Neural crest cell (in vitro differentiated cells): ENCODE results near the gene NFIA. TPM values are rescaled to one million over a fixed set of nuclear protein-coding genes. Genes with fewer than 3 reads are reported as not detected.

Experiments
- DNase-seq: peaks from one replicate; pipeline ENCODE4 v3.0.0; 2021; ENCODE audit warnings: low read depth, mixed read lengths, low spot score
- H3K27ac Mint-ChIP-seq: one replicate; pipeline ENCODE4 v1.8.0; 2021; ENCODE audit warnings: mild to moderate bottlenecking, mixed read lengths; ENCODE audit not compliant: unreplicated experiment
- H3K27me3 Mint-ChIP-seq: 2 replicates; pipeline ENCODE4 v1.8.0; 2021; ENCODE audit warnings: low read depth, mild to moderate bottlenecking, mixed read lengths
- H3K36me3 Mint-ChIP-seq: 2 replicates; pipeline ENCODE4 v1.8.0; 2021; ENCODE audit warnings: low read depth, mild to moderate bottlenecking, mixed read lengths
- H3K4me1 Mint-ChIP-seq: 2 replicates; pipeline ENCODE4 v1.8.0; 2021; ENCODE audit warnings: mixed read lengths
- H3K4me3 Mint-ChIP-seq: one replicate; pipeline ENCODE4 v1.8.0; 2021; ENCODE audit warnings: mild to moderate bottlenecking, mixed read lengths
- H3K9me3 Mint-ChIP-seq: 2 replicates; pipeline ENCODE4 v1.8.0; 2021; ENCODE audit warnings: mixed read lengths
- total RNA-seq: library from RNA; stranded (reverse); gene quantifications from 2 replicates; pipeline ENCODE4 v1.2.1, GENCODE V29; 2021
- TF ChIP-seq, protein P1 (sequence below): fragments of 200-600 bp; sonication (generic); conservative IDR thresholded peaks from 2 replicates; pipeline ENCODE4 v1.5.0; 2021; ENCODE audit warnings: antibody characterized with exemption, mild to moderate bottlenecking

NFIA gene
- total RNA-seq, 1 donor from 2014 or later, result 3.4 TPM

GRCh38 chr1:61170328-61171238 is 88.2 kb downstream of the NFIA start:
- no peaks in the 10 kb centered on the region for H3K36me3 Mint-ChIP-seq
- no peak for DNase-seq
- no peaks in the 10 kb centered on the region for H3K9me3 Mint-ChIP-seq
- TF ChIP-seq, protein P1, sequence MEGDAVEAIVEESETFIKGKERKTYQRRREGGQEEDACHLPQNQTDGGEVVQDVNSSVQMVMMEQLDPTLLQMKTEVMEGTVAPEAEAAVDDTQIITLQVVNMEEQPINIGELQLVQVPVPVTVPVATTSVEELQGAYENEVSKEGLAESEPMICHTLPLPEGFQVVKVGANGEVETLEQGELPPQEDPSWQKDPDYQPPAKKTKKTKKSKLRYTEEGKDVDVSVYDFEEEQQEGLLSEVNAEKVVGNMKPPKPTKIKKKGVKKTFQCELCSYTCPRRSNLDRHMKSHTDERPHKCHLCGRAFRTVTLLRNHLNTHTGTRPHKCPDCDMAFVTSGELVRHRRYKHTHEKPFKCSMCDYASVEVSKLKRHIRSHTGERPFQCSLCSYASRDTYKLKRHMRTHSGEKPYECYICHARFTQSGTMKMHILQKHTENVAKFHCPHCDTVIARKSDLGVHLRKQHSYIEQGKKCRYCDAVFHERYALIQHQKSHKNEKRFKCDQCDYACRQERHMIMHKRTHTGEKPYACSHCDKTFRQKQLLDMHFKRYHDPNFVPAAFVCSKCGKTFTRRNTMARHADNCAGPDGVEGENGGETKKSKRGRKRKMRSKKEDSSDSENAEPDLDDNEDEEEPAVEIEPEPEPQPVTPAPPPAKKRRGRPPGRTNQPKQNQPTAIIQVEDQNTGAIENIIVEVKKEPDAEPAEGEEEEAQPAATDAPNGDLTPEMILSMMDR, result no peak
- no peaks in the 10 kb centered on the region for H3K27me3 Mint-ChIP-seq
- peaks cover 13% of the 10 kb centered on the region for H3K4me1 Mint-ChIP-seq
- no peak overlapping the region for H3K4me3 Mint-ChIP-seq
- no peak overlapping the region for H3K27ac Mint-ChIP-seq

DNA sequence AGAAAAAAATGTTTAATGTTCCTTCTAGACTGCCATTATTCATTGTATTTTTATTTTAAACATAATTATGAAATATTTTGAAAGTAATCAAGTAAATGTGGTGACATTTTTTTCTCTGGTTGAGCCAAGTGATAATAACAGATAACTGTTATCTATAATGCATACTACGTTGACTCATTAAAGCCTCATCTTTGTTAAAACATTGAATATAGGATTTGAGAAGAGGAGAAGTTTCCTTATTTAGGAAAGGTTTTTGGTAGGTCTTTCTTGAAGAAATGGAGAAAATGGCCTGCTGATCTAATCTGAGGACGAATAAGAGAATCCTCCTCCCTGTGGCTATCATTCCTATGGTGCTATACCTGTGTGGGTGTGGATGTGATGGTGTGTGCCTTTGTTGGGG is 89.0 kb downstream of the NFIA start:
- no peak for DNase-seq
- Mint-ChIP-seq H3K27me3 (no peaks in the 10 kb centered on the region), H3K27ac (no peak overlapping the region), H3K4me1 (peaks cover 13% of the 10 kb centered on the region), H3K9me3 (no peaks in the 10 kb centered on the region), H3K36me3 (no peaks in the 10 kb centered on the region), H3K4me3 (no peak overlapping the region)
- TF ChIP-seq, protein P1, result no peak

GRCh38 chr1:61171974-61172373 is 89.6 kb downstream of the NFIA start:
- TF ChIP-seq, protein P1, result no peak
- H3K4me1 Mint-ChIP-seq, result peaks cover 13% of the 10 kb centered on the region
- no peak overlapping the region for H3K27ac Mint-ChIP-seq
- no peak overlapping the region for H3K4me3 Mint-ChIP-seq
- no peak for DNase-seq
- H3K9me3 Mint-ChIP-seq, result no peaks in the 10 kb centered on the region
- no peaks in the 10 kb centered on the region for H3K27me3 Mint-ChIP-seq
- no peaks in the 10 kb centered on the region for H3K36me3 Mint-ChIP-seq

DNA sequence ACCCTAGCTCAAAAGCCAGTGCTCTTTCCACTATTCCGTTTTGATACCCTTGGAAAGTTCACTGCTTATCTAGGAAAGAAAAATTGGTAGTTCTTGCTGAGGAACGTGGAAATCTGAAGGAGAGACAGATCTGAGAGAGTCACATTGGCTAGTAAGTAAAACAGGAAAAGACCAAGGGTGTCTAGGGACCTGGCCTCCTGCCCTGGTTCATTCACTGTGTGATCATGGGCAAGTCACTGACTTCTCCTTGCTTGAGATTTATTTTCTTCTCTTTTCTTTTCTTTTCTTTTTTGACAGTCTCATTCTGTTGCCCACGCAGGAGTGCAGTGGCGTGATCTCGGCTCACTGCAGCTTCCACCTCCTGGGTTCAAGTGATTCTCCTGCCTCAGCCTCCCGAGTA is 90.8 kb downstream of the NFIA start:
- TF ChIP-seq, protein P1, result no peak
- Mint-ChIP-seq H3K27ac (no peak overlapping the region), H3K27me3 (no peaks in the 10 kb centered on the region), H3K36me3 (no peaks in the 10 kb centered on the region), H3K9me3 (no peaks in the 10 kb centered on the region), H3K4me1 (peaks cover 13% of the 10 kb centered on the region), H3K4me3 (no peak overlapping the region)
- DNase-seq, result no peak

DNA sequence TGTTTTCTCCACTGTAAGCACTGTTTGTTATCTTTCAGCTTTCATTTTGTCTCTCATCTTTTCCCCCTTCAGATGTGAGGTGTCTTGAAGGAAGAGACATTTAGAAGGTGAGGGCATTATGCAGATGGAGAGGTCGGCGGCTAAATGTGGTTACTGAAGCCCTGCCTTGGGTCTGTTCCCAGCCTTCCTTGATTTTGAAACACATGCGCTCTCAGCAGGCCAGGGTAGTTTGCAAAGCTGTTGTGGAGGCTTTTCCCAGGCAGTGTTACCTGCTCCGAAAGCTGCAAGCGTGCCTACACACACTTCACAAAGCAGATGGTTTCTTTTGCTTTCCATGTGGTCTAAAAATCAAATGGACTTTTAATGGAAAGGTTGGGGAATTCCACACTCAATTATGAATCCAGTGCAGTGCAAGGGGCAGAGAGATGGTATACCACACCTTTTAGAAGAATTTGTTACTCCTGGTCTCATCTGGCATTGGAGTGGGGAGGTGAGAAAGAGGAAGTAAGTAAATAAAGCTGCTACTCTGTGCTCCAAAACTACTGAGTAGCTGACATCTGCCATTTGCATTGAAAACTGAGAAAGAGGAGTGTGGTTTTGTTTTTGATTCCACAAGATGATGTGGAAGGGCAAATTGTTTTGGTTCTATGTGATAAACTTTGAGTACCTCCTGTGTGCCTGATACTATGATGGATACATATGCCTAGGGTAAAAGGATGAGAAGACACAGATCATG is 91.9 kb downstream of the NFIA start:
- Mint-ChIP-seq H3K4me1 (peaks cover 13% of the 10 kb centered on the region), H3K9me3 (no peaks in the 10 kb centered on the region), H3K36me3 (no peaks in the 10 kb centered on the region), H3K27me3 (no peaks in the 10 kb centered on the region), H3K27ac (no peak overlapping the region), H3K4me3 (no peak overlapping the region)
- TF ChIP-seq, protein P1, result no peak
- DNase-seq, result no peak
